ENCODE measurements around the gene KCNJ18. TPM values are rescaled to one million over a fixed set of nuclear protein-coding genes. Genes with fewer than 3 reads are reported as not detected.
"Not testable (repeated sequence)": the region's sequence is repeated elsewhere in the genome, so short reads cannot be mapped to it uniquely, and the experiment has no call there.

KCNJ18 gene
- polyA plus RNA-seq, 3 donors: not detected

DNA sequence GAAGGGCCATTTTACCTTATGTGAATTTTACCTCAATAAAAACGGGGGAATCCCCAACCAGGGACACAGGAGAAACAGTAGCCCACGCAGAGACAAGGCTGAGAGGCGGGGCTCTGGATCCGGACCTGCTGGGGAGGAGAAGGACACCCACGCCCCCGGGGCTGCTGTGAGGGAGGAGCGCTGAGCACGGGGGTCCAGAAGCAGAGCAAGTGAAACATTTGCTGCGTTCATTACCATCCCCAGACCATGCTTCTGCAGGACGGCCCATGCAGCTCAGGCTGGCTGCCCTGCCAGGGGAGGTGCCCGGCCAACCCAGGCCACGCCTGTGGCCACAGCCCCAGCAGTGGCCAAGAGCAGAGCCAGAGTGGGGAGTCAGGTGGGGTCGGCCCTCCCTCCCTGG, 50.0 kb downstream of the KCNJ18 start:
- WGBS, 3 donors: 61 to 67% (median 64%) methylated on average over 12 to 13 of the region's 13 CpGs
- H3K27ac ChIP-seq (ENCODE audit: low read depth, low read length): no peak overlapping the region

DNA sequence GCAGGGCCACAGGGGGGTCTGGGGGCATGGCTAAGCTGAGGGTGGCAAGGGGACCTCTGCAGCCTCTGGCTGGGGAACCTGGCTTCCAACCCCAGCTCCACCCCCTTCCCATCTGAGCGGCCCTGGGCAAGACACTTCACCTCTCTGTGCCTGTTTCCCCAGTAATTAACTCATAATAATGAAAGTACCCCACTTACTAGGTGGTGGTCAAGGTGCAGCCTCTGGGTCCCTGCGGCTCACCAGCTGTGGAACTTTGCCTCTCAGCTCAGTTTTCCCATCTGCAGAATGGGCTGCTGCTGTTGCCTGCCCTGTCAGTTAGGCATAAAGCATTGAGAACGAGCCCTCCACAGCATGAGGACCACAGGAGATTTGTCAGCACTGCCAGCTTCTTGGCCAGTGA, 51.8 kb downstream of the KCNJ18 start:
- WGBS, 3 donors: 35 to 91% methylated on average over 2 of the region's 3 CpGs; no CpG with 5 or more reads in 1 of the 3 donors
- H3K27ac ChIP-seq (ENCODE audit: low read depth, low read length): not testable (repeated sequence)

DNA sequence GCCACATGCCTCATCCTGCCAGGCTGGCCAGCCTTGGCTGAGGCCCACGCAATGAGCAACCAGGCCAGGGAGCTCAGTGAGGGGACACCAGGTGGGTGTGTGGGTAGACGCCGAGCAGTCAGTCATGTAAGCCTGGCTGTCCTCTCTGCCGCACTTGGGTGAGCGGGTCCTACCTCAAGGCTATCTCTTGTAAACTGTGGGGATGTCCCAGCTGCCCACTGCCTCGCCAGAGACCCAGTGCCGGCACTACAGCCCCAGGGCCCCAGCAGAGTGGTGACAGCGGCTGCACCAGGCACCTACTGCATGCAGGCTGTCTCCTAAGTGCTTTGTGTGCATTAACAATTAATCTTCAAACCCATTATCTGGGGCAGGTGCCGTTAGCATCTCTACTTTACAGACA, 52.3 kb downstream of the KCNJ18 start:
- not testable (repeated sequence) for H3K27ac ChIP-seq (ENCODE audit: low read depth, low read length)
- WGBS, 3 donors: 41 to 79% (median 50%) methylated on average over 3 to 7 of the region's 9 CpGs

DNA sequence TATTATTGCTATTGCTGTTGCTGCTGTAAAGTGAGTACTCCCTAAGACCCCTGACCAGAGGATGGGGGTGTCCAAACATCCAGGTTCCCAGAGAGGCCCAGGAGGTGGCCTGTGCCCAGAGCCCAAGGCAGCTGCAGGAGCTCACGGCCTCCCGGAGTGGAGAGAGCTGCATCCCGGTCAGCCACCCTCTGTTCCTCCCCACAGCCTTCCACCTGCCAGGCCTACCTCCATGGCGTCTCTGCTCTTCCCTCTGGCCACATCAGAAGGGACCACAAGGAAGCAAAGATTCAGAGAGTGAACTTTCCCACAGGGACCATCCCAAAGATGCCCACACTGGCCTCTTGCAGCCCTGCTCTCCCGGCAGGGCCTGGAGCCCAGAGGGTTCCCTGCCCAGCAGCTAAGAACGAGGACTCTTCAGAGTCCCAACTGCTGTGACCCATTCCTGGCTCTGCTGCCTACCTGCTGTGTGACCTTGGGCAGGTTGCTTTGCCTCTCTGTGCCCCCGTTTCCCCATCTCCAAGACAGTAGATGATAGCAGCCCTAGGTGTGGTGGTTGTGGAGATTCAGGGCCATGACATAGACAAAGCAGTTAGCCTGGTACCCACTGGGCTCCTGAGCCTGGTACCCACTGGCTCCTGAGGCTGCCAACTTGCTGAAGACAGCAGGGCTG, 53.2 kb downstream of the KCNJ18 start:
- not testable (repeated sequence) for H3K27ac ChIP-seq (ENCODE audit: low read depth, low read length)
- WGBS, 3 donors: 63 to 69% (median 66%) methylated on average over 7 of the region's 7 CpGs

DNA sequence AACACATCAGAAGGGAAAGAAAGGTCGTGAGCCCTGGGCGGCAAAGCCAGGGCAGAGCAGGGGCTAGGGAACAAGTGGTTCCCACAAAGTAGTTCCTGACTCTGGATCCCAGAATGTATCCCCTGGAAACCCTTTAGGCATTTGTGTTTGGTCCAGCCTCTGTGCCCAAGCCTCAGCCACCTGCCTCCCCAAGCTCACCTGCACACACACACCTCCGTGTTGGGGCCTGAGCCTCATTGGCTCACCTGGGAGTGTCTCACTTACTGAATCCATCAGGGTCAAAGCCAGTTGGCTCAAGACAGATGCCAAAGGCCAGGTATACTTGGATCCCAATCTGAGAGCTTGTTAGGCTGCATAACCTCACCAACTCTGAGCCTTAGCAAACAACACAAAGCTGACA, 54.1 kb downstream of the KCNJ18 start:
- not testable (repeated sequence) for H3K27ac ChIP-seq (ENCODE audit: low read depth, low read length)
- 53 to 82% (median 69%) methylated on average over 3 of the region's 3 CpGs for WGBS, 3 donors

DNA sequence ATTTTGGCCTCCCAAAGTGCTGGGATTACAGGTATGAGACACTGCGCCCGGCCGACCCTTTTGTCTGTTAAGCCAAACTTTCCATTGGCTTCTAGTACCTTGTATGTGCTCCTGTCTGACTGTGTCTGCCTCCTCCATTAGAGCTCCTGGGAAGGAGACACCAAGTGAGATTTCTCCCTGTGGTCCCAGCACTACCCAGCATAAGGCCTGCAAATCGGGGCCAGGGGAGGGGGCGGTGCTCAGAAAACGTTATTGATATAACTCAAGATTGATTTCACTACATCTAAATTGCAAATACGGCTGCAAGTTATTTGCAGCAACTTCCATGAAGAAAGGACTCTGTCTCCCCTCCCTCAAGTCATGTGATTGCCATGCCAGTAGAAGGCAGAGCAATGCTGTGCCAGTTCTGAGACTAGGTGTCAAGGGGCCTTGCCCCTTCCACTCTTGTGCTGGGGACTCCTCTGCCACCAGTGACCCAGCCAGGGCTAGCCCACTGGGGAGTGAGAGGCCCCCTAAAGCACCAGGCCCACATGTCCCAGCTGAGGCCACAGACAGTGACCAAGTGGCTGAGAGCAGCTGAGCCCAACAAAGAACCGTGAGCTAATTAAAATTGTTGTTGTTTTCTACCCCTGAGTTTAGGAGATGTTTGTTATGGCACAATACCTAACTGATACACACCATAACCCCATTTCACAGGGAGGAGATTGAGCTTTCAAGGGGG, 55.0 kb downstream of the KCNJ18 start:
- 72 to 79% (median 74%) methylated on average over 8 of the region's 8 CpGs for WGBS, 3 donors
- not testable (repeated sequence) for H3K27ac ChIP-seq (ENCODE audit: low read depth, low read length)

DNA sequence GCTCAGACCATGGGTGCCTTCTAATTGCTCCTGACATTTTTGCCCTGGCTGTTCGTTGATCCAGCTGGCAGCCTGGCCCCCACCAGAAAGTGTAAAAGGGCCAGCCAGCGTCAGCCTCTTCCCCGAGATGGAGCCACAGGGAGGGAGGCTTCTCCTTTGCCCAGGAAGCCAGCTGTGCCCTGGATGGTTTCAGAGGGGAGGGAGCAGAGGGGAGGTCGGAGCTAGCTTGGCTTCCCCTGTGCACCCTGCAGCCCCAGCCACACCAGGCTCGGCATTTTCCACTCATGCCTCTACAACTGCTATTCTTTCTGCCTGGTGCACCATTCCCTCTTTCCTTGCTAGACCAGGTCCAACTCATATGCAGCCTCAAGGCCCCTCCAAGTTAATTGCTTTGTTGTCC, 56.4 kb downstream of the KCNJ18 start:
- WGBS, 3 donors: 45 to 64% (median 51%) methylated on average over 5 of the region's 5 CpGs
- not testable (repeated sequence) for H3K27ac ChIP-seq (ENCODE audit: low read depth, low read length)

DNA sequence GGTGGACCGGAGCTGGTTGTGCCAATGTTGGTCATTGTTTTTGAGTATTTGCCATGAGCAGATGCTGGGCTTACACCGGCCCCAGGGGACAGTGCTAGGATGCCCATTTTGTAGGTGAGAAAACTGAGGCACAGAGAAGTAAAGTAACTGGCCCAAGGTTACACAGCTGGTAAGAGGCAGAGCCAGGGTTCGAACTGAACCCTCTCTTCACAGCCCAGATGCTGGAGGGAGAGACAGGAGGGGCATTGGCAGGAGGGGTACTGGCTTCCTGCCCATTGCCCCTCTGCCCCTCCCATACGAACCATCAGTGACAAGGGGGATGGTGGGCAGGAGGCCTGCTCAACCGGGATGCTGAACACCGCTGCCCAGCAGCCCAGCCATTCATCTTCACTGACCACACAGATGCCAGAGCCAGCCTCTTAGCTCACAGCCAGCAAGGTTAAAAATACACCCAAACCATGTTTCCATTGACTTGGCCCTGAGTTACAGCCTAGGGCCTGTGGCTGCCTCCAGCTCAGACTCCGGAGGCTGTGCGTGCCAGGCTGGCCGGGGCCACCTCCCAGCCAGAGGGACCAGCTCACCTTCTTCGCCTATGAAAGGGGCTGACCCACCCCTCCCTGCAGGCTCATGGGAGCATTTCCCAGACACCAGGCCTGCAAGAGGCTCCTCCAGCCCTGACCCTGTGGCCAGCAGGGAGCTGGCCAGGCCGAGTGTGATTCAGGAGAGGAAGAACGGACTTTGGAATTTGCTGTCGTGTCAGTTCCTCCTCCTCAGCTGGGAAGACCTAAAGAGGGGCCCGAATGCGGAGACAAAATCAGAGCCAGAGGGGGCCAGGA, 57.6 kb downstream of the KCNJ18 start:
- WGBS, 3 donors: 71 to 83% (median 75%) methylated on average over 12 to 15 of the region's 15 CpGs
- H3K27ac ChIP-seq (ENCODE audit: low read depth, low read length): not testable (repeated sequence)

DNA sequence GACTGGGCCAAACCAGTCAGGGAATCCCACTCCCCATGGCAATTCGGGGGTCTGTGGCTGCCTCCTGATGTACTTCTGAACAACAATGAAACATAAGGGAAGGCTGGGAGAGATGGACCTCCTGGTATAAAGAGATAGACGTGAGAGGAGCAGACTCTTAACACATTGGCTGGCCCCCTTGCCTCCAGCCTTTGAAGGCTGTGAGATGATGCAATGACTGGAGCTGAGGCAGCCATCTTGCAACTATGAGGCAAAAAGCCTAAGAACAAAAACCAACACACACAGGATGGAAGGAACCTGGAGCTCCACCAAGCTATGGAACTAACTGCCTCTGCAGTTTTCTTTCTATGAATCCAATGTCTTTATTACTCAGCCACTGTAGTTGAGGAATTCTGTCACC, 58.8 kb downstream of the KCNJ18 start:
- not testable (repeated sequence) for H3K27ac ChIP-seq (ENCODE audit: low read depth, low read length)
- 31 to 55% (median 54%) methylated on average over 2 of the region's 2 CpGs for WGBS, 3 donors
